GM21526 (cell line): ENCODE data around the gene ZSWIM1.

Source experiments
- ATAC-seq: cut with Tn5 transposase; IDR thresholded peaks from one replicate; pipeline ENCODE4 v1.9.1; 2021; ENCODE audit warnings: moderate library complexity; ENCODE audit not compliant: unreplicated experiment, low FRiP score

The ZSWIM1 gene

GRCh38 chr20:45880988-45881788 is at the start of gene ZSWIM1:
Gene ZSWIM1, plus strand, starts transcription at chr20:45881227. Its CDS starts 1,366 bp downstream, at chr20:45882593.
- ATAC-seq, result peak; percentile 95

GRCh38 chr20:45832619-45833018 is 48.4 kb upstream of the ZSWIM1 start:
- no peak for ATAC-seq

GRCh38 chr20:45833030-45833882 is 47.8 kb upstream of the ZSWIM1 start, which contains the start of gene SNX21:
Gene SNX21, plus strand, starts transcription at chr20:45833799. Its CDS starts 121 bp downstream, at chr20:45833920.
- no peak for ATAC-seq

- no peak for ATAC-seq
These were observed 46.9 kb upstream of the ZSWIM1 start for GRCh38 chr20:45833883-45834796.

- no peak for ATAC-seq
These were observed 46.2 kb upstream of the ZSWIM1 start for GRCh38 chr20:45834797-45835161.

GRCh38 chr20:45835329-45835765 is 45.7 kb upstream of the ZSWIM1 start:
- ATAC-seq, result no peak

GRCh38 chr20:45835825-45836224 is 45.2 kb upstream of the ZSWIM1 start:
- no peak for ATAC-seq

GRCh38 chr20:45836841-45837240 is 44.2 kb upstream of the ZSWIM1 start:
- no peak for ATAC-seq

- no peak for ATAC-seq
These were observed 40.3 kb upstream of the ZSWIM1 start for GRCh38 chr20:45840700-45841198.

- ATAC-seq, result no peak
These were observed 39.5 kb upstream of the ZSWIM1 start for GRCh38 chr20:45841407-45842129.

- ATAC-seq, result peak; percentile 62
These were observed 38.7 kb upstream of the ZSWIM1 start for GRCh38 chr20:45842169-45842812.

- no peak for ATAC-seq
These were observed 37.5 kb upstream of the ZSWIM1 start for GRCh38 chr20:45843506-45843905.

- ATAC-seq, result no peak
These were observed 35.6 kb upstream of the ZSWIM1 start for GRCh38 chr20:45845452-45845851.

- ATAC-seq, result no peak
These were observed 32.6 kb upstream of the ZSWIM1 start for GRCh38 chr20:45848421-45848820.

GRCh38 chr20:45848969-45849582 is 32.0 kb upstream of the ZSWIM1 start:
- ATAC-seq, result no peak

- no peak for ATAC-seq
These were observed 30.8 kb upstream of the ZSWIM1 start for GRCh38 chr20:45850238-45850637.

- no peak for ATAC-seq
These were observed 30.1 kb upstream of the ZSWIM1 start for GRCh38 chr20:45850926-45851325.

- ATAC-seq, result no peak
These were observed 29.5 kb upstream of the ZSWIM1 start for GRCh38 chr20:45851501-45851900.

GRCh38 chr20:45852326-45852725 is 28.7 kb upstream of the ZSWIM1 start:
- ATAC-seq, result no peak
